Progenitor cell of endocrine pancreas (in vitro differentiated cells): Measurements from ENCODE around the gene PCLO. TPM values are rescaled to one million over a fixed set of nuclear protein-coding genes. Genes with fewer than 3 reads are reported as not detected.

ENCODE experiments used
- DNase-seq: peaks from one replicate; pipeline ENCODE4 v3.0.0; 2021; ENCODE audit warnings: low spot score; ENCODE audit not compliant: unreplicated experiment
- H3K27ac Mint-ChIP-seq: 2 replicates; pipeline ENCODE4 v1.8.0; 2021; ENCODE audit warnings: mild to moderate bottlenecking, moderate library complexity, mixed read lengths
- H3K27me3 Mint-ChIP-seq: 2 replicates; pipeline ENCODE4 v1.8.0; 2021; ENCODE audit warnings: mixed read lengths
- H3K36me3 Mint-ChIP-seq: 2 replicates; pipeline ENCODE4 v1.8.0; 2022; ENCODE audit warnings: mixed read lengths; ENCODE audit not compliant: insufficient read depth
- H3K4me1 Mint-ChIP-seq: 2 replicates; pipeline ENCODE4 v1.8.0; 2021; ENCODE audit warnings: low read depth, mixed read lengths
- H3K4me3 Mint-ChIP-seq: 2 replicates; pipeline ENCODE4 v1.8.0; 2021; ENCODE audit warnings: low read depth, mild to moderate bottlenecking, moderate library complexity, mixed read lengths
- H3K9me3 Mint-ChIP-seq: 2 replicates; pipeline ENCODE4 v1.8.0; 2021; ENCODE audit warnings: low read depth, mixed read lengths
- CTCF ChIP-seq: fragments of 200-600 bp; sonication (generic); IDR thresholded peaks from one replicate; pipeline ENCODE4 v1.5.0; 2021; ENCODE audit warnings: antibody characterized with exemption, mild to moderate bottlenecking; ENCODE audit not compliant: unreplicated experiment
- total RNA-seq: library from RNA; stranded (reverse); gene quantifications from 2 replicates; pipeline ENCODE4 v1.2.1, GENCODE V29; 2021

Gene PCLO
- total RNA-seq, 1 donor from 2014 or later: 11.9 TPM

GRCh38 chr7:82736633-82737032, 426.1 kb downstream of the PCLO start:
- Mint-ChIP-seq H3K4me1 (no peaks in the 10 kb centered on the region), H3K27me3 (no peaks in the 10 kb centered on the region), H3K4me3 (no peak overlapping the region), H3K9me3 (no peaks in the 10 kb centered on the region), H3K36me3 (no peaks in the 10 kb centered on the region), H3K27ac (no peak overlapping the region)
- DNase-seq: no peak
- no peak for TF ChIP-seq CTCF

- DNase-seq: no peak
- Mint-ChIP-seq H3K27ac (no peak overlapping the region), H3K9me3 (no peaks in the 10 kb centered on the region), H3K36me3 (no peaks in the 10 kb centered on the region), H3K4me1 (peaks cover 2% of the 10 kb centered on the region), H3K27me3 (no peaks in the 10 kb centered on the region), H3K4me3 (no peak overlapping the region)
- no peak for TF ChIP-seq CTCF
Observed at GRCh38 chr7:82732677-82733076, 430.0 kb downstream of the PCLO start.

GRCh38 chr7:82729172-82730030, 433.3 kb downstream of the PCLO start:
- H3K27me3 Mint-ChIP-seq: no peaks in the 10 kb centered on the region

GRCh38 chr7:82726038-82726800, 436.5 kb downstream of the PCLO start:
- DNase-seq: no peak
- H3K27ac Mint-ChIP-seq: peak overlapping the region; percentile 88
- no peaks in the 10 kb centered on the region for H3K27me3 Mint-ChIP-seq
- no peaks in the 10 kb centered on the region for H3K36me3 Mint-ChIP-seq
- H3K9me3 Mint-ChIP-seq: no peaks in the 10 kb centered on the region
- no peak overlapping the region for H3K4me3 Mint-ChIP-seq
- no peak for TF ChIP-seq CTCF
- H3K4me1 Mint-ChIP-seq: peaks cover 13% of the 10 kb centered on the region

More at GRCh38 chr7:82729172-82730030, 433.3 kb downstream of the PCLO start:
- H3K9me3 Mint-ChIP-seq: no peaks in the 10 kb centered on the region
- no peak overlapping the region for H3K4me3 Mint-ChIP-seq
- TF ChIP-seq CTCF: peak; percentile 92
- H3K36me3 Mint-ChIP-seq: no peaks in the 10 kb centered on the region
- peaks cover 9% of the 10 kb centered on the region for H3K4me1 Mint-ChIP-seq
- H3K27ac Mint-ChIP-seq: no peak overlapping the region
- no peak for DNase-seq

GRCh38 chr7:82723411-82723810, 439.3 kb downstream of the PCLO start:
- H3K4me1 Mint-ChIP-seq: peaks cover 12% of the 10 kb centered on the region
- no peak for TF ChIP-seq CTCF
- H3K27ac Mint-ChIP-seq: no peak overlapping the region
- H3K4me3 Mint-ChIP-seq: no peak overlapping the region
- no peaks in the 10 kb centered on the region for H3K36me3 Mint-ChIP-seq
- no peaks in the 10 kb centered on the region for H3K27me3 Mint-ChIP-seq
- H3K9me3 Mint-ChIP-seq: no peaks in the 10 kb centered on the region
- DNase-seq: no peak
